Body of pancreas (tissue), 4 donors: ENCODE results near the gene IL1RAPL1. TPM values are rescaled to one million over a fixed set of nuclear protein-coding genes. Genes with fewer than 3 reads are reported as not detected.

Experiments used
- ATAC-seq: fragments of 150-250 bp; one replicate; pipeline ENCODE4 v1.9.1; 2016
- DNase-seq, 4 donors: peaks; one replicate each; pipeline ENCODE4 v3.0.0-alpha.2; 2019
- H3K27ac ChIP-seq, 4 donors: fragments of 200-600 bp; sonication (generic); 1 replicate in 3 of 4; 2 replicates in 1 of 4; pipeline versions ENCODE4 v1.5.1 to v1.6.1; 2016 to 2019; ENCODE audit warnings: mild to moderate bottlenecking in 1 of 4, mixed read lengths in 1 of 4, moderate library complexity in 1 of 4
- H3K27me3 ChIP-seq, 2 donors: fragments of 200-600 bp; sonication (generic); one replicate each; pipeline ENCODE4 v1.6.0; 2016; ENCODE audit warnings: mild to moderate bottlenecking in 1 of 2
- H3K36me3 ChIP-seq, 2 donors: fragments of 200-600 bp; sonication (generic); replicated peaks in 1 of 2; 2 replicates each; pipeline ENCODE4 v1.5.1; 2016; ENCODE audit warnings: low read depth in 2 of 2; ENCODE audit not compliant: insufficient read depth in 1 of 2
- H3K4me1 ChIP-seq: fragments of 200-600 bp; sonication (generic); one replicate; pipeline ENCODE4 v1.6.0; 2016
- H3K4me3 ChIP-seq, 2 donors: fragments of 200-600 bp; sonication (generic); 1 replicate in 1 of 2; 2 replicates in 1 of 2; pipeline ENCODE4 v1.5.1; 2016 to 2019
- H3K9me3 ChIP-seq, 3 donors: fragments of 200-600 bp; sonication (generic); 1 replicate in 2 of 3; 2 replicates in 1 of 3; pipeline ENCODE4 v1.5.1; 2016
- POLR2A ChIP-seq, 3 donors: fragments of 450-650 bp; IDR thresholded peaks; one replicate each; pipeline ENCODE4 v1.6.1; 2016; ENCODE audit warnings: antibody characterized with exemption in 3 of 3, mild to moderate bottlenecking in 2 of 3
- WGBS, 2 donors: methylation state at CpG; one replicate each; pipeline ENCODE4 v1.1.5; 2017; 5-methylcytosine and 5-hydroxymethylcytosine counted together
- intact Hi-C: fragments of 100-400 bp; cut with DNase I; formaldehyde crosslinking; loops from one replicate; pipeline ENCODE4 v1.15.1; 2023
- total RNA-seq, 2 donors: library from RNA; depleted of rRNA; stranded (reverse); fragments of >200 nt; gene quantifications; one replicate each; pipeline ENCODE4 v1.1.0, GENCODE V29; 2016
- TF ChIP-seq, protein P1 (sequence below), 7 experiments: fragments of 450-650 bp in 4 of 7; fragments of 200-600 bp in 3 of 7; sonication (generic) in 3 of 7; IDR thresholded peaks; one replicate each; pipeline ENCODE4 v1.5.1; 2016 to 2019; ENCODE audit warnings: antibody characterized with exemption in 7 of 7

The IL1RAPL1 gene
- total RNA-seq, 2 donors from 2014 or later, result 0.26 TPM; not detected in 1

DNA sequence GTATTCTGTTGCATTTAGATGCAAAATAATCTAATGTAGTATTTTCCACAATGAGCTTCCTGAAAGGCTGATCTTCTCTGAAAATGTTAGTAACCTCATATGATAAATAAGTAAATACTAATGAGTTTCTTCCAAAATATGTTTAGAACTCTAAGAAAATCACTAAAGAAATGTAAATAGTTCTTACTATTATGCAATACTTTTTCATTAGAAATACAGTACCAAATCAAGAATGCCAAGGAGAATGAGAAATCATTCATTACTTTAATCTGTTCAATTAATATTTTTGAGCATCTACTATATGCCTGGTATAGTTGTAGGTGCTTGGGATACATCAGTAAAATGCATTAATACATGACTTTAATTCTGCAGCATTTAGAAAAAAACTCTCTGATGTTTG is 130.6 kb downstream of the IL1RAPL1 start:
- TF ChIP-seq, protein P1, sequence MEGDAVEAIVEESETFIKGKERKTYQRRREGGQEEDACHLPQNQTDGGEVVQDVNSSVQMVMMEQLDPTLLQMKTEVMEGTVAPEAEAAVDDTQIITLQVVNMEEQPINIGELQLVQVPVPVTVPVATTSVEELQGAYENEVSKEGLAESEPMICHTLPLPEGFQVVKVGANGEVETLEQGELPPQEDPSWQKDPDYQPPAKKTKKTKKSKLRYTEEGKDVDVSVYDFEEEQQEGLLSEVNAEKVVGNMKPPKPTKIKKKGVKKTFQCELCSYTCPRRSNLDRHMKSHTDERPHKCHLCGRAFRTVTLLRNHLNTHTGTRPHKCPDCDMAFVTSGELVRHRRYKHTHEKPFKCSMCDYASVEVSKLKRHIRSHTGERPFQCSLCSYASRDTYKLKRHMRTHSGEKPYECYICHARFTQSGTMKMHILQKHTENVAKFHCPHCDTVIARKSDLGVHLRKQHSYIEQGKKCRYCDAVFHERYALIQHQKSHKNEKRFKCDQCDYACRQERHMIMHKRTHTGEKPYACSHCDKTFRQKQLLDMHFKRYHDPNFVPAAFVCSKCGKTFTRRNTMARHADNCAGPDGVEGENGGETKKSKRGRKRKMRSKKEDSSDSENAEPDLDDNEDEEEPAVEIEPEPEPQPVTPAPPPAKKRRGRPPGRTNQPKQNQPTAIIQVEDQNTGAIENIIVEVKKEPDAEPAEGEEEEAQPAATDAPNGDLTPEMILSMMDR (IDR thresholded peaks at IDR 0.05), result no peak
- TF ChIP-seq POLR2A (IDR thresholded peaks at IDR 0.05), result no peak
- no peak for ATAC-seq
- intact Hi-C loops, result no loop called here
- Histone ChIP-seq H3K36me3 (no peaks in the 10 kb centered on the region), H3K4me1 (no peaks in the 10 kb centered on the region), H3K9me3 (no peaks in the 10 kb centered on the region), H3K4me3 (no peak overlapping the region), H3K27ac (no peak overlapping the region), H3K27me3 (no peaks in the 10 kb centered on the region)
- DNase-seq, result no peak

DNA sequence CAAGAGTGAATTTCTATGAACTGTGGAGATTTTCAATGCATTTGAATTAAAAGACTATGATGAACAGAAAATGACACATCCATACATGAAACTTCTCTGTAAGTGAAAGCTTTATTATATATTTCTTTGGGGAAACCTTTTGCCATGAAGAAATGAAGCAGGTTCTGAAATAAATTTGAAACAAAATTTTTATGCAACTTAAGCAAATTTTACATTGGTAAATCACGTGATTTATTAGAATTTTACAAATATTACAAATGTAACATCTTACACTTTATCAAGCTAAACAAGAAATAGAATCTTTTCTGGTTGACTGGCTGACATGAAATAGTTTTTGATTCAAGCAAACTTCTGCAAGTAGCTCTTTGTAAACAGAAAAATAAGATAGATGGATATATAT is 131.2 kb downstream of the IL1RAPL1 start:
- intact Hi-C loops, result no loop called here
- Histone ChIP-seq H3K27ac (no peak overlapping the region), H3K27me3 (no peaks in the 10 kb centered on the region), H3K36me3 (no peaks in the 10 kb centered on the region), H3K4me3 (no peak overlapping the region), H3K4me1 (no peaks in the 10 kb centered on the region), H3K9me3 (no peaks in the 10 kb centered on the region)
- no peak for ATAC-seq
- 55 to 75% methylated on average over 1 of the region's 1 CpG for WGBS, 2 donors
- DNase-seq, result no peak
- no peak for TF ChIP-seq POLR2A (IDR thresholded peaks at IDR 0.05)
- TF ChIP-seq, protein P1 (IDR thresholded peaks at IDR 0.05), result no peak

DNA sequence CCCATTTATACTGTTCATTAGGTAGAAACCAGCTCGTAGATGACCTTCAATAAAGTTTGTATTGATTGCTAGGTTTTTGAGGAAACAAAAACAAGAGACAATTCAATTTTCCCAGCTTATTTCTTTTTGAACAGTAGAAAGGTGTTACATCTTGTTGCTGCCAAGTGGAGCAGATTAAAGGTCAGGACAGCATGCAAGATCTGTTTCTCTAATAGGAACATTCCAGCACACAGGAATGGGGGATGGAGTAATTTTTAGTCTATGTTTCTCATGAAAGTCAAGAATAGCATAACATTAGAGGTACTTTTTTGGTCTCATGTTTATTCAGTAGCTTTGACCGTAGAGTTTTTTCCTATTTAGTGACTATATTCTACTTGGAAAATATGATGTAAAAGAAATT is 132.4 kb downstream of the IL1RAPL1 start:
- TF ChIP-seq POLR2A (IDR thresholded peaks at IDR 0.05), result no peak
- TF ChIP-seq, protein P1 (IDR thresholded peaks at IDR 0.05), result no peak
- Histone ChIP-seq H3K9me3 (no peaks in the 10 kb centered on the region), H3K4me3 (no peak overlapping the region), H3K36me3 (no peaks in the 10 kb centered on the region), H3K27ac (no peak overlapping the region), H3K4me1 (no peaks in the 10 kb centered on the region), H3K27me3 (no peaks in the 10 kb centered on the region)
- WGBS, 2 donors, result 45 to 68% methylated on average over 2 of the region's 2 CpGs
- DNase-seq (no peak), ATAC-seq (no peak)
- intact Hi-C loops, result no loop called here

DNA sequence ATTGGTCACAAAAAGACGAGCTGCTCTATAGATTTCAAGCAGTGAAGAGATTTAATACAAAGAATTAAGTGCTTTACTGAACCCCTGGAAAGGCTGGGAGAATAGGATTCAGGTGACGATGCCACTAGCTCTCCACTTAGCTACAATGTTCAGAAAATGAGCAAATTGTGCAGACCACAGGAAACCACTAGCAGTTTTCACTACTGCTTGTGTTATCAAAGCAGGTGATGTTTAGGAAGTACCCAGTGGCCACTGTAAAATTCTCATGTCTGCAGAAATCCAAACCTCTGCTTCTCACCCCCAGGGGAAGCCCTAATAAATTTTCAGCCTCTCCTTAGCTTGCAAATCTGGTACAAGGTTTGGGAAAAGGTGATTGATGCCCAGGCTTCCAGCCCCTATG is 165.1 kb downstream of the IL1RAPL1 start:
- Histone ChIP-seq H3K27ac (no peak overlapping the region), H3K27me3 (no peaks in the 10 kb centered on the region), H3K4me3 (no peak overlapping the region), H3K9me3 (no peaks in the 10 kb centered on the region), H3K36me3 (no peaks in the 10 kb centered on the region), H3K4me1 (no peaks in the 10 kb centered on the region)
- 61 to 71% methylated on average over 2 of the region's 2 CpGs for WGBS, 2 donors
- intact Hi-C loops, result no loop called here
- no peak for DNase-seq
- ATAC-seq, result no peak
- TF ChIP-seq, protein P1 (IDR thresholded peaks at IDR 0.05), result no peak
- TF ChIP-seq POLR2A (IDR thresholded peaks at IDR 0.05), result no peak

DNA sequence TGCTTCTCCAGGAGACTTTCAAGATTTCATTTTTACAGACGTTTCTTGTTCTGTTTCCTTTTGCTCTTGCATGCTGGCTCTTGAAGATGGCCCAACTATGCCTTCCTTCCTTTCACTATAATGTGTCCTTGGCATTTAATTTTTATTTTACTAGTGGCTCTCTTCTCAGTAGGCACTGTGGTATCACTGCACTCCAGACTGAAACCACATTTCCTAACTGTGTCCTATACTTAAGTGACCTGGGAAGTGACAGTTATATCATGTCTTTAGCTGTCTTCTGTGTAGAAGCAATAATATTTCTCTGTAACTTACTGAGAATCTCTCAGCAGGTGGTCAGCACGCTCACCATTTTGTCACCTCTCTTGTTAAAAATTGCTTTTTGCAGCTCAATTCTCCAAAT is 168.9 kb downstream of the IL1RAPL1 start:
- intact Hi-C loops, result no loop called here
- ATAC-seq (no peak), DNase-seq (no peak)
- Histone ChIP-seq H3K4me1 (no peaks in the 10 kb centered on the region), H3K36me3 (no peaks in the 10 kb centered on the region), H3K9me3 (no peaks in the 10 kb centered on the region), H3K27ac (no peak overlapping the region), H3K4me3 (no peak overlapping the region), H3K27me3 (no peaks in the 10 kb centered on the region)
- 51% methylated on average over 2 of the region's 2 CpGs for WGBS, 2 donors
- TF ChIP-seq, protein P1 (IDR thresholded peaks at IDR 0.05), result no peak
- TF ChIP-seq POLR2A (IDR thresholded peaks at IDR 0.05), result no peak
